Measurements from ENCODE around the gene RPS25. TPM values are rescaled to one million over a fixed set of nuclear protein-coding genes. Genes with fewer than 3 reads are reported as not detected.

The RPS25 gene
- total RNA-seq, 1 donor from 2014 or later, result 949 TPM

DNA sequence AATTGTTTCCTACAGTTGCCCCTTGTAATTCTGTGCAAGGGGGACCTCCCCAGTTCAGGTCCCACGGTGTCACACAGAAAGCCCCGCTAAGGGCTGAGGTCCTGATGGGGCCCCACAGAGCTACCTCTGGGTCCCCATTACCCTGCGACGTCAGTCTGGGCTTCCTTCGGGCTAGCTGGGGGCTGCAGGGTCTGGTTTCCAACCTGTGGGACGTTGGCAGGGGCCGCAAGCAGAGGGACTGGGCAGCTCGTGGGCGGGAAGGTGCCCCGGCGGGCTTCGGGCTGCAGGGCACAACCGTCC, 11.8 kb upstream of the RPS25 start:
- H3K9me3 Mint-ChIP-seq (ENCODE audit: unreplicated experiment), result no peaks in the 10 kb centered on the region
- no peak overlapping the region for H3K27ac Mint-ChIP-seq (ENCODE audit: unreplicated experiment)

DNA sequence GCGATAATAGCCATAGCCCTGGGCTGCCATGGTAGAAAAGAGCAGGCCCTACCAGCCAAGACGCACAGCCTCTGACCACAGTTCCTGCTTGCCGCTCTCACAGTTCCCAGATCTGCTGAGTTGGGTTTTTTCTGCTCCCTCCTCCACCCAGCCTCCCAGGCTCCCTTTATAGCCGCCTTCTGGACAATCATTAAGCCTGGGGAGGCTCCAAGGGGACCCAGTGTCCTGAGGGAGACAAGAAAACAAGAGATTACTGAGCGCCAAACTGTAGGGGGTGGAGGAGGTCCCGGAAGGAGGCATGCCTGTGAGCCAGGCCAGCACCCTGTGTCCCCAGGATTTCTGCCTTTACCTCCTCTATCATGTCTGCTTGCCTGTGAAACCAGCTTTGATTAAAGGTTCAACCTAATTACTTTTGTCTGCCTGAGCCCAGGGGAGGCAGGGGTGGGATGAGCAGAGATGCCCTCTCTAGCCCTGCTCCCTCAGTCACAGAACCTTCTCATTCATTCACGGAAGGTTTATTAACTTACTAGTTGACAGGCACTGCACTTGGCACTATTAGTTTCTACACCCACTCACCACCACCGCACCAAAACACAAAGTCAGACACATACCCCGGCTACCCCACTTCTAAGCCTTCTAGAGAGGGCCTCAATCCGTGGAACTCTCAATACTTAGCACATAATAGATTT, 11.3 kb upstream of the RPS25 start:
- Mint-ChIP-seq H3K4me1 (ENCODE audit: unreplicated experiment) (peaks cover 17% of the 10 kb centered on the region), H3K36me3 (ENCODE audit: unreplicated experiment) (peaks cover 1% of the 10 kb centered on the region), H3K27me3 (ENCODE audit: unreplicated experiment) (no peaks in the 10 kb centered on the region), H3K9me3 (ENCODE audit: unreplicated experiment) (no peaks in the 10 kb centered on the region), H3K4me3 (ENCODE audit: unreplicated experiment) (peak overlapping the region; percentile 79), H3K27ac (ENCODE audit: unreplicated experiment) (no peak overlapping the region)
- TF ChIP-seq, protein P1, sequence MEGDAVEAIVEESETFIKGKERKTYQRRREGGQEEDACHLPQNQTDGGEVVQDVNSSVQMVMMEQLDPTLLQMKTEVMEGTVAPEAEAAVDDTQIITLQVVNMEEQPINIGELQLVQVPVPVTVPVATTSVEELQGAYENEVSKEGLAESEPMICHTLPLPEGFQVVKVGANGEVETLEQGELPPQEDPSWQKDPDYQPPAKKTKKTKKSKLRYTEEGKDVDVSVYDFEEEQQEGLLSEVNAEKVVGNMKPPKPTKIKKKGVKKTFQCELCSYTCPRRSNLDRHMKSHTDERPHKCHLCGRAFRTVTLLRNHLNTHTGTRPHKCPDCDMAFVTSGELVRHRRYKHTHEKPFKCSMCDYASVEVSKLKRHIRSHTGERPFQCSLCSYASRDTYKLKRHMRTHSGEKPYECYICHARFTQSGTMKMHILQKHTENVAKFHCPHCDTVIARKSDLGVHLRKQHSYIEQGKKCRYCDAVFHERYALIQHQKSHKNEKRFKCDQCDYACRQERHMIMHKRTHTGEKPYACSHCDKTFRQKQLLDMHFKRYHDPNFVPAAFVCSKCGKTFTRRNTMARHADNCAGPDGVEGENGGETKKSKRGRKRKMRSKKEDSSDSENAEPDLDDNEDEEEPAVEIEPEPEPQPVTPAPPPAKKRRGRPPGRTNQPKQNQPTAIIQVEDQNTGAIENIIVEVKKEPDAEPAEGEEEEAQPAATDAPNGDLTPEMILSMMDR (IDR thresholded peaks at IDR 0.05), result no peak
- DNase-seq (ENCODE audit: extremely low spot score, unreplicated experiment), result no peak

More for the DNA sequence above, 11.8 kb upstream of the RPS25 start:
- H3K36me3 Mint-ChIP-seq (ENCODE audit: unreplicated experiment), result no peaks in the 10 kb centered on the region
- TF ChIP-seq, protein P1 (IDR thresholded peaks at IDR 0.05), result no peak
- peak overlapping the region; percentile 79 for H3K4me3 Mint-ChIP-seq (ENCODE audit: unreplicated experiment)
- DNase-seq (ENCODE audit: extremely low spot score, unreplicated experiment), result no peak
- H3K4me1 Mint-ChIP-seq (ENCODE audit: unreplicated experiment), result peaks cover 17% of the 10 kb centered on the region
- no peaks in the 10 kb centered on the region for H3K27me3 Mint-ChIP-seq (ENCODE audit: unreplicated experiment)

DNA sequence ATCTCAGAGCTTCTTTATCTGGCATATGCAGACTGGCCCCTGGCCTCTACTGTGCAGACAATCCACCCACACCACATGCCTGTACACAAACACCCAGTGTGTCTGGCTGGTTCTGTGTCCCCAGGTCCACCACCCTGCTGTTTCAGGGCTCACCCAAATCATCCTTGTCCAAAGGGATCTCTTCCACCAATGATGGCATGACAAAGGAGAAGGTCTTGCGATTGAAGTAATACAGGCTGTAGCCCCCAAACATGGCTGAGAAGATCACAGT, 10.9 kb upstream of the RPS25 start:
- TF ChIP-seq, protein P1 (IDR thresholded peaks at IDR 0.05), result no peak
- Mint-ChIP-seq H3K9me3 (ENCODE audit: unreplicated experiment) (no peaks in the 10 kb centered on the region), H3K27ac (ENCODE audit: unreplicated experiment) (no peak overlapping the region), H3K36me3 (ENCODE audit: unreplicated experiment) (peaks cover 6% of the 10 kb centered on the region), H3K4me1 (ENCODE audit: unreplicated experiment) (peaks cover 17% of the 10 kb centered on the region), H3K27me3 (ENCODE audit: unreplicated experiment) (no peaks in the 10 kb centered on the region), H3K4me3 (ENCODE audit: unreplicated experiment) (peak overlapping the region; percentile 79)
- no peak for DNase-seq (ENCODE audit: extremely low spot score, unreplicated experiment)

DNA sequence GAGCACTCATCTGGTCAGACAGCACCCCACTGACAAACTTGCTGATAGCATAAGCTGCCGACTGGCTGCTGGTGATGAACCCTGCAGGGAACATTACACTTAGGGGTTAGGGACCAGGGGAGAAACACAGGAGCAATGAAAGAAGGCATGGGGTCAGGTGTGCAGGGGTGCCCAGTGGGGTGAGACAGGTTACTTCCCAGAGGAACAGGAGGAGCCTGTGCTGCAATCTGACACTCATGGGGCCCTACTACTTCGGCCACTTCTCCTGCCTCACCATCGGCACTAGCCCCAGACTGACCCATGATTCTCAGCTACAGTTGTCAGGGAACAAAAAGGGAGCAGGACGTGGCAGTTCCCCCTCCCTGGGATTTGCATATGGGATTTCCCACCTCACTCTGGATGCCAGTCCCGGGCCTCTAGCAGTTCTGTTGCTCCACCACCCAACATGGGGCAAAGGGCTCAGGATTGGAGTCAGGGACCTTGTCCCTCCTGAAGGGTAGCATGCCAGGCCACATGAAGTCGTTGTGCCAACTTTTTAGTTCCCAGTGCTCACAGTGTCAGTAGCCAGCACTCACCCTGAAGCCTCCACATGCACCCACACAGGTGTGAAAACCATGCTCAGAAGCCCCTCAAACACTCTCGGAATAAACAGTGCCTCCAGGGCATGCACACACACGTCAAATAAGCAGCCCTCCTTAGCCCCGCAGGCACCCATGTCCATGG, 10.4 kb upstream of the RPS25 start:
- H3K4me1 Mint-ChIP-seq (ENCODE audit: unreplicated experiment), result peaks cover 18% of the 10 kb centered on the region
- TF ChIP-seq, protein P1 (IDR thresholded peaks at IDR 0.05), result no peak
- no peak for DNase-seq (ENCODE audit: extremely low spot score, unreplicated experiment)
- H3K36me3 Mint-ChIP-seq (ENCODE audit: unreplicated experiment), result peaks cover 7% of the 10 kb centered on the region
- no peaks in the 10 kb centered on the region for H3K9me3 Mint-ChIP-seq (ENCODE audit: unreplicated experiment)
- peak overlapping the region; percentile 79 for H3K4me3 Mint-ChIP-seq (ENCODE audit: unreplicated experiment)
- no peak overlapping the region for H3K27ac Mint-ChIP-seq (ENCODE audit: unreplicated experiment)
- H3K27me3 Mint-ChIP-seq (ENCODE audit: unreplicated experiment), result no peaks in the 10 kb centered on the region

DNA sequence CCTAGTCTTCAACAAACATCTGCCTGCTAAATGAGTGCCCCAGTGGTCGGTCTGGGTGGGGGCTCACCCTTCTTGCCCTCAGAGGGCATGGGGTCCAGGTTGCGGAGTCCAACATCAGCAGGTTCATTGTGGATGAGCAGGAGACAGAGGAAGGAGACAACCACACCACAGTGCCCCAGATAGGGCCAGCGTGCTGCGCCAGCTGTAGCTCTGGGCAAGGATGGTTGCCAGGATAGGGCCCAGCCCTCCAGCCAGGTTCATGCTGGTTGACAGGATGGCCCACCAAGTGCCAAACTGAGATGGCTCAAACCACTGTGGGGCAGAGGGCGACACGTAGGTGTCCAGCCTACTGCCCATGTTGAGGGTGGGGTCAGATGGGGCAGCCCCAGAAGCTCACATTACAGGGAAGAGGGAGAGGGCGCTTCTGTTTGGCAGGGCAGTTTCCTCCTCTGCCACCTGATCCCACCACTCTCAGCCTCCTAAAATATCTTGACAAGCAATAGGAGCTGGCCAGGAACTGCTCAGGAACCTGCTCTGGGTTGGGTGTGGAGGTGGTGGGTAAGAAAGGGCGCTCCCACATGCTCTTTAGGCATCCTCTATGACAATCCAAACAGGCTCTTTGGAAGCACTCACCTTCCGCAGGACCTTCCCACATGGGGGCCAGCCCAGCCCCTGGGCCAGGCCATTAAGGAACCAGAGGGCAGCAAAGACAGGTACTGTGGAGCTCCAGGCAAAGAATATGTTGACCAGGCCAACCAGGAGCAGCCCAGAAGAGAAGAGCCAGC, 9.6 kb upstream of the RPS25 start:
- no peak for DNase-seq (ENCODE audit: extremely low spot score, unreplicated experiment)
- Mint-ChIP-seq H3K9me3 (ENCODE audit: unreplicated experiment) (no peaks in the 10 kb centered on the region), H3K36me3 (ENCODE audit: unreplicated experiment) (peaks cover 12% of the 10 kb centered on the region), H3K27me3 (ENCODE audit: unreplicated experiment) (no peaks in the 10 kb centered on the region), H3K4me1 (ENCODE audit: unreplicated experiment) (peaks cover 19% of the 10 kb centered on the region), H3K27ac (ENCODE audit: unreplicated experiment) (no peak overlapping the region), H3K4me3 (ENCODE audit: unreplicated experiment) (no peak overlapping the region)
- TF ChIP-seq, protein P1 (IDR thresholded peaks at IDR 0.05), result no peak

Data from osteocyte (in vitro differentiated cells).